ENCODE results near the gene NSMCE1.

NSMCE1 gene

DNA sequence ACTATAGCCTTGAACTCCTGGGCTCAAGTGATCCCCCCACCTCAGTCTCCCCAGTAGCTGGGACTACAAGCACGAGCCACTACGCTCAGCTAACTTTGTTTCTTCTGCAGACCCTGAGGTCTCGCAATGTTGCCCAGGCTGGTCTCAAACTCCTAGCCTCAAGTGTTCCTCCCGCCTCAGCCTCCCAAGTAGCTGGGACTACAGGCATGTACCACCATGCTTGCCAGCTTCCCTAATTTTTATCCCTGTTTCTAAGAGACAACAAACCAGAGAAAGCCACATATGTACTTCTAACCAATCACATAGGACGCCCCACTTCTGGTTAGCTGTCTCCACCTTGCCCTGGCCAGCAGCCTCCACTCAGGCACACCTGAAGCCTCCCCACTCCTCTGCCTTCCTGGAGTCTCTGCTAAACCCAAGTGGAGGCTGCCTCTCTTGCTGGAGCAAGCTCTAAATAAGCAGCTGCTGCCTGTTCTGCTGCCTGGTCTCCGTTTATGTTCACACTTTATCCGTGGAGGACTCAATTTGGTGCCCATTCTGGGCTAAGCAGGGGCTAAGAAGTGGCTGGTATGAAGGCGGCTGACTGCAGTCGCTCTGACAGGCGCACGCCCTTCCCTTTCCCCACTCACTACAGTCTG, 24.7 kb downstream of the NSMCE1 start:
- no peak for DNase-seq (ENCODE audit: low read depth)

DNA sequence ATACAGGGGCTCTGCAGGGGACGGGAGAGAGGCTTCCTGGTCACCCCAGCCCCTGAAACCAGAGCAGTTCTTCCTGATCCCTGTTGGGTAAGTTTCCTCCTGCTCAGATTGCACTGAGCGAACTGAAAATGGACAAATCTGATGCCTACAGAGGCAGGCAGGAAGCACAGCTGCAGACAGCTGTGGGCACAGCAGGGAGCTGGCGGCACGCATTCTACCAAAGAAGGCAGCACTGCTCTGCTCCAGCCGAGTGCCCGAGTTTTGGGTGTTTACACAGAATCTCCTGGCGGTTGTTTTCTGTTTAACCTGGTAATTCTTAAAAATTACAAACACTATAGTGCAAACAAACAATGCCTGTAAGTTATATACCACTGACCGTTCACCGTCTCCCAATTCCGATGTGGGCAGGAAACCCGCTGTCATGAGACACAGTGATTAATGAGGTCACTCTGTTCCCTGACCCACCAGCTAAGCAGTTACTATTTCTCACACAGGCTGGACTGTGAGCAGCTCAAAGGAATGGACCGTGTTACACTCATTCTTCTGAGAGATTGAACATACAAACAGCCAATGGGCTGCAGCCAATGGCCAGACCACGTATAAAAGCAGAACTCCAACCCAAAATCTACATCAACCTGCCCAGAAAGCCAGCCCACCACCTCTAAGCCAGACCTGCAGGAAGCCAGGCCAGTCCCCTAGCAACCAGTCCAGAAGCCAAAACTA, 25.5 kb downstream of the NSMCE1 start:
- DNase-seq (ENCODE audit: low read depth), result no peak

DNA sequence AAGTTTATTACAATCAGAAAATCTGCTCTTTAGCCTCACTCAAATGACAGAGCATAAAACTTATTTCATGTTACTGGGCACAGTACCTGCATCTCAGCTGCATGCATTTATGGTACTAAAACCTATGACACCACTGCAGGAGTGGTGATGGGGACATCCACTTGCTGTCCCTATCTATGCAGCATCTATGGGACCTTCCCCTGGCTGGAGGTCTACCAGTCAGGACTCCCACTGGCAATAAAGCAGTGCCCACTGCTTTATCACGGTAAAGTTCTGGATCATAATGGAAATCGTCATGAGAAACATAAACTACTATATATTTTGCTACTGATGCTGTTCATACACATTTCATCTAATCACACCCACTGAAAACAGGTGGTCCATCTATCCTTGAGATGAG, 26.2 kb downstream of the NSMCE1 start:
- DNase-seq (ENCODE audit: low read depth), result no peak

DNA sequence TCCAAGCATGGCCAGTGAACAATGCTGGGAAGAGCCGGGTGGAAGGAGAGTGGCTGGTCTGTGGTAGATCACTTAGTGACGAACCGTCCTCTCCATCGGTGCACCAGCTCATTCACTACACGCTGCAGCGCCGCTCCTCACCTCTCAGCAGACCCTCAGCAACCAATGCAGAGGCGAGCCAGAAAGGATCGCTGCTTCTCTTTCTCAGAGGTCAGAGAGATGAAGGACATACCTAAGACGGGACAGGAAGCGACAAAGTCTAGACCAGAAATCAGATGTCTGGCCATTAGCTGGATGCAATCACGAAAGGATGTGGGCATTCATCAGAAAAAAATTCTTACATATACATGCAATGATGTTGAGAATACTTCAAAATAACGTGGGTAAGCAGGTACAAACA, 26.9 kb downstream of the NSMCE1 start:
- DNase-seq (ENCODE audit: low read depth), result no peak

DNA sequence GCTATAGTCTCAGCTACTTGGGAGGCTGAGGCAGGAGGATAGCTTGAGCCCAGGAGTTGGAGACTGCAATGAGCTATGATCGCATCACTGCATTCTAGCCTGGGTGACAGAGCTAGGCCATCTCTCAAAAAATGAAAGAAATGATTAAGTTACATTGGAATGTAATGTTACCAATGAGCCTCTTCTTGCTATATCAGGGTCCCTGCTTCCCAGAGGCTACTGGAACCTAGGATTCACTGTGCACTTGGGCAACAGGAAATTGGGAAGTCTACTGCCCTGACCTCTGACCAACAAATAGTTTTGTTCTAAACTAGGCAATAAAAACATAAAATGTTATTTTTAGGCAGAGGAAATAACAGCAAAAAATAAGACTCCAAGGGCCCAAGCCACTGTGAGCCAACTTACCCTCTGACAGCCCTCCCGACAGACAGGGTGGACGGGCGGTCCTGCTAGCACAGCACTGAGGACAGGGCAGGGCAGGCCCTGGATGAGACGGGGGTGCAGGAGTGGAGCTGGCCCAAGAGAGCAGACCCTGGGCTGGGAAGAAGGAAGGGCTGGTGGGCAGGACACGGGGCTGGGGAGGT, 27.5 kb downstream of the NSMCE1 start:
- DNase-seq (ENCODE audit: low read depth), result no peak

DNA sequence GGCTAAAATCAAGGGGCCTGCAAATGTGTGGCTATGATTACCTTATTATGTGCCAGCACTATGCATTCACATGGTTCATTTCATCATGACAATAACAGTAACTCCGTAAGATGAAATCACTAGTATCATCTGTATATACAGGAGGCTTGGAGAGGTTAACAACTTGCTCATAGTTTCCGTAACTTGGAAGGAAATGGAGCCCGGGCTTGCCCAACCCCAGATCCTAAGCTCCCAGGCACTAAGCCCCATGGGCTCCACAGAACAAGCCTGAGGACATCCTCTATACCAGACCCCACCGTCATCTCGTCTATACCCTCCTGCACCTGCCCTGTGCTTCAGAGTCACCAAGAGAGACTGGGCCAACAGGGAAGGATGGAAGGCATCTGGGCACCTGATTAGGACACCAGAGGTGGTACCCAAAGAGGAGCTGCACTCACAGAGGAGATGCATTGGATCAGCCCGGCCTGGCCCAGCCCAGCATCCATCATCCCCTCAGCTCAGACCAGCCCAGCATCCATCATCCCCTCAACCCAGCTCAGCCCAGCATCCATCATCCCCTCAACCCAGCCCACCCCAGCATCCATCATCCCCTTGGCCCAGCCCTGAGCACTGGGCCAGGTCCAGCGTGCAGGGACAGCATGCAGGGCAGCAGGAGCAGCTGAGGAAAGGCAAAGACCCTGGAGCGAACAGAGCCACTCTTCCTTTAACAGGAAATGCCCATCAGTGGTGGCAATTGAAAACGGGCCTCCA, 28.5 kb downstream of the NSMCE1 start:
- DNase-seq (ENCODE audit: low read depth), result no peak

DNA sequence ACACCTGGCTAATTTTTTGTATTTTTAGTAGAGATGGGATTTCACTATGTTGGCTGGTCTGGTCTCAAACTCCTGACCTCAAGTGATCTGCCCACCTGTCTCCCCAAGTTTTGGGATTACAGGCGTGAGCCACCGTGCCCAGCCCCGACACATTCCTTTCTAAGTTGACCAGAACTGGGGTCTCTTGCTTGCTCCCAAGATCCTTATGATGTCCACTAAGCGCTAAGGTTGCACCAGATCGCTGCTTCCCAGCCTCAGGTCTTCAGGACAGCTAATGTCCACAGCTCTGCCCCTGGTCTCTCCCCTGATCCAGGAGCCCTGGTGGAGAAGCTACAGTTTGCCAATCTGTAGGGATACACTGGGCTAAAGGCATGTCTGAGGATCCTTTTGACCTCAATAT, 29.5 kb downstream of the NSMCE1 start:
- DNase-seq (ENCODE audit: low read depth), result no peak

DNA sequence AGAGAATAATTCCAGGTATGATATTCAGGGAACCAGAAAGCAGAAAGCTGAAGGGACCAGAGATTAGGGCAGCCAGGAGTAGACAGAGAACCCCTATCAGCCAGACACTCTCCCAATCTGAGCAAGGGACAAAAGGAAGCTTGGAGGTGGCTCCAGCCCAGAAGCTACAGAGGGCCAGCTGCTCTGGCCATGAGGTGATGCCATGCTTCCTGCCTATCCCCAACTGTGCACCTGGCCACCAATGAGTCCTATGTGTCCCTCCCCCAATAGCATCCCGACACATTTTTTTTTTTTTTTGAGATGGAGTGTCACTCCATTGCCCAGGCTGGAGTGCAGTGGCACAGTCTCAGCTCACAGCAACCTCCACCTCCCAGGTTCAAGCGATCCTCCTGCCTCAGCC, 30.0 kb downstream of the NSMCE1 start:
- no peak for DNase-seq (ENCODE audit: low read depth)

DNA sequence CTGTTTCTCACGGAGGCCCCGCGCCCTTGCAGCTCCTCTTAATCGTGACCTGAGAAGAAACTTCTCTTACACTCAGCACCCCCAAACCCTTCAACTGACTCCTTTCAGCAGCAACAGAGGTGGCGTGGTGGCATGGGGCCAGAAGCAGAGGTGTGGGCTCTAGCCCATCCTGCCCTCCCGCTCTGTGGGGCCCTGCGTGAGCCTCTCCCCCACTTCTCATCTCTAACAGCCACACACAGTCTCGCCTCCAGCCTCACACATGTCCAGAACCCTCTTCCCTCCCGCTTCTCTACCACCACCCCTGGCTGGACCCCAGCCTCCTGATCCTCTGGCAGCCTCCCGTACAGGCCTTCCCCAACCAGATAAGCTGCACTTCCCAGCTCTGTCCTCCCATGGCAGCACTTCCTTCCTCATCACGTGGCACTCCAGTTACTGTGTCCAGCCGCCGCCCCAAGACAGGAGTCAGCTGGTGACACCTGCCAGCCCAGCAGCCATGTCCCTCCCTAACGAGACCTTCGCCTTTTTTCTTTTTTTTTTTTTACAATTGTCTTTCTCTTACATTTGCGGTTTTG, 30.5 kb downstream of the NSMCE1 start:
- DNase-seq (ENCODE audit: low read depth), result no peak

DNA sequence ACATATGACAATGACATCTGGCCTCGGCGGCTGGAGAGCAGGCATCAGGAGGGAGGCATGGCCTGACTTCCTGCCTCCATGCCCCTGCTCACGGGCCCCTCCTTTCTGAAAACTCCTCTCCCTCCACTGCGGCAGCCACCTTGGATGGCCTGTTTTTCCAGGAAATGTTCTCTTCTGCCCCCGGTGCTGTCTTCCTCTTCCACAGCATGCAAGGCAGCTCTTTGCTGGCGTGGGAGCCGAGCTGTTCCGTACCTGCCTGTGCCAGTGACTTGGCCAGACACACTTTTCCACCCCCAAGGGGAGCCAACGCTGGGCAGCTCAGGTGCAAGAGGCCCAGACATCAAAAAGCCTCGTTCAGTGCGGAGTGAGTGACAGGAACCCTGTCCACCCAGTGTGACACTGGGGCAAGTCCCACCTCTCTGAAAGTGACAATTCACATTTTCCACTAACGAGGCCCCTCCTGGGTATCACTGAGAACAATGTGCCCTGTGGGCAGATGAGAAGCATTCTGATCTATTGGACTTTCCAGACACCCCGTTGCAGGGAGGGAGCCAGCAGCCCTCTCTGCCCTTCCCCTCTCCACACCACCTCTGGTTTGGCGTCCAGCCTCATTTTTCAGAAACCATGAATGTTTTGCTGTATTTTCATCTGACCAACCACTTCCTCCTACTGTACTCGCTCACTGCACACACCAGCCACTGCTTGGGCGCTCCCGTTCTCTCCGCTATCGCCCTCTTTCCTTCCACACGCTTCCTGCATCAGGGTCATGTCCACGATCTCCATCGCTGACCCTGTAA, 31.2 kb downstream of the NSMCE1 start:
- peak; percentile 48 for DNase-seq (ENCODE audit: low read depth)

DNA sequence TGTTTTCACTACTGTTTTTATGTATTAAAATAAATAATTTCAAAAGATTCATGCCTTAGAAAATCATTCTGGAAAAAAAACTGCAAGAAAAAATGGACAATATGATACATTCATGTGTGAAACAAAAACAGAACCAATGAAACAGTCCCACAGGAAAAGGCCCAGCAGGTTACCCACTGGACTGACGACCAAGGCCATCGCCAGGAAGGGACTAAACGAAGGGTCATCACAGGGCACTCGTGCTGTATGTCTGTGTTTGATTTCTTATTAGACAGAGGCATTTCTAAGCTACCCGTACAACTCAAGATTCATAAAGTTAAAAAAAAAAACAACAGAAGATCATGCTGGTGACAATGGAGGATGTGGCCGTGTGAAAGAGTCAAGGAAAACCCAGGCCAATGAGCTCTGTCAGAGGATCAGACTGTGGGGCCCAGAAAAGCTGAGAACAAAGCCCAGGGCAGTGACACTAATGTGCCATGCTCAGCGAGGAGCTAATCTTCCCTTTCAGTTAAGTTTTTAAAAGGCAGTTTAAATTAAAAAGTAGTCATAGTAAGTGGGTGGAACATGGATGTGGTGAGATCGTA, 31.8 kb downstream of the NSMCE1 start:
- no peak for DNase-seq (ENCODE audit: low read depth)

DNA sequence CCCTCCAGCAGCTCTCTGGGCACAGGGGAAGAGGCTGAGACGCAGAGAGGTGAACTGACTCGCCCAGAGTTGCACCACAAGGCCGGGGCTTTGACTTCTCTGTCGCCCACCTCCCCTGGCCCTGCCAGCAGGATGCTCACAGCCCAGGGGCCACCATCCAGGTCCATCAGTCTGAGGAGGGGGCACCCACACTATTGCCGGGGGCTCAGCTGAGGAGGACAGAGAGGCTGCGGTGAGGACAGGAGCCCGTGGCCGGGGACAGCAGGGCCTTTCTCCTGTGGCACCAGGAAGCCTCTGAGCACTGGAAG, 32.7 kb downstream of the NSMCE1 start:
- DNase-seq (ENCODE audit: low read depth), result no peak

DNA sequence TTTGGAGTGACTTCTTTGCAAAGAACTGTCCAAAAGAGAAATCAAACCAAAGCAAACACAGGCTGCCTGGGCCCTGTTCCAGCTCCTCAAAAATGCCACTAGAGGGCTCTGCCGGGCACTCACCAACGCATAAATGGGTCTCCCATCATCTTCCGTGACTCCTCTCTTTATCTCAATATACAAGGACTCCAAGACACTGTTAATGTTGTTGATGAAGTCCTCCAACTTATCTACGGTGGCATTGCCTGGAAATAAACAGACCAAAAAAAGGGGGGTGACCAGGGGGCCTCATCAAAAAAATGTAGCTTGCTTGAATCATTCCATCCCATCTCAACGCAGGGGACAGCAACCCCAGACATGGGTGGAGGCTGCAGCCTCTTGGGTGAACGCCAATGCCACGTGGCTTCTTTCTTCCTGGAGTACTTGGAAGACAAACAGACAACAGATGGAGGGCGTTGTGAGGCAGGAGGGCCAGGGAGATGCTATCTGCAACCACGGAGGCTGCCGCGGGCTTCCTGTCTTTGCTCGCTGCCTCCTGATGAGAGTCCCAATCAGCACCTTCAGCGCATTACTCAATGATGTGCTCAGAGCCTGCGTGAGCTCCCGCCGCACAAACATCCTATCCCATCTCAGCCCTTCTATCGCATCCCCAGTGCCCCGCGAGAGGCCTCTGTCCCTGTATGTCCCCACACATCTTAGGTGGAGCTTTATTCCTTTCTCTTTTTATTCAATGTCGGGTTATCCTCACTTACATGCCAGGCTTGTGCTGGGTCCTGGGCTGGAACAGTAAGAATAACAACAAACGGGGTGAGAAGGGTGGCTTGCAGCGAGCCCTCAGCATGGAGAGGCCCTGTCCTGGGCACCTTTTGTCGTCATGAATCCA, 33.3 kb downstream of the NSMCE1 start:
- peak; percentile 90 for DNase-seq (ENCODE audit: low read depth)

DNA sequence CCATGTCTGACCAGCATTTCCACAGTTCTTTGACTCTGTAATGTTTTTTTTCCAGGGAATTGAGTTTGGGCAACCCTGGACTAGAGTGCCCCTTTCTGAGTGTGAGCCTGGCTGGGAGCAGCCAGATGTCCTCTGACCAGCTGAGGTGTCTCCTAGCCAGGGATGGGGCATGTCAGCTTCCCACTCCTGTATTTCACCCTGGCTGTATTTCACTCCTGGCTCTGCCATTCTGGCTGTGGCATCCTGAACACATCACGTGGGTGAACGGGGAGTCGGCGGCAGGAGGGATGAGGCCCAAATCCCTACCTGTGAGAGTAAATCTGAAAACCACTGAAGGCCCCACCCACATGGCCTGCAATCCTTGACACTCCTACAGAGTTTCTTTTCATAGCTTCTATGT, 34.0 kb downstream of the NSMCE1 start:
- no peak for DNase-seq (ENCODE audit: low read depth)

DNA sequence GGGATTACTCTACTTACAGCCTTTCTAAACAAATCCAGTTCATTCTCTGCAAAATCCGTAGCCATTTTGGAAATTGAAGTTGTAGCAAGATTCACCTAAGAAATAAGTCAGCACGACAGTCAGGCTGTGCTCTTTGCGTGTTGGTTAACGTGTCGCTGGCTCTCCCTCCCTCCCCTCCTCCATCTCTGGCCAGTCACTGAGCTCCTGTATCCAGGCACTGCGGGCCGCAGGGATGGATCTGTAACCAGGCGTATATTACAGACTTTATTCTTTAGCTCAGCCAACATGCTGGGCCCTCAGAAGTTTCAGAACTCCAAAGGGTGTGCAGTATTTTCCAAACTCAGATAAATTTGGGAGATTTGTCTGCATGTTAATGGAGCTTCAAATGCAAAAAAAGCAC, 34.4 kb downstream of the NSMCE1 start:
- DNase-seq (ENCODE audit: low read depth), result no peak

DNA sequence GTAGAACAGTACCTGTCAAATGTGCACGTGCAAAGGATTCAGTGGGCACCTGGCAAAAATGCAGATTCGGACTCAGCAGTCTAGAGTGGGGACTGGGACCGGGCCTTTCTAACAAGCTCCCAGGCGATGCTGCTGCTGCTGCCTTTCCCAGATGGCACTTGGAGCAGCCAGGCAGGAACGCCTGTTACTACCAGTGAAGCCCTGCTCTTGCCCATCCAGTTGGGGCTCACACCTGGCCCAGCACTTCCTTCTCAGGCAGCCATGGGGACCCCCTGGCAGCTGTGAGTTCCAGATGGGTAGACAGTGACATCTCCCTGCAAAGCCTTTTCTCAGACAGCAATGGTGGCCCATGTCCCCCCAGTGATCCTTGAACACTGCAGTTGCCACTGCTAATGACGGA, 34.8 kb downstream of the NSMCE1 start:
- DNase-seq (ENCODE audit: low read depth), result no peak

DNA sequence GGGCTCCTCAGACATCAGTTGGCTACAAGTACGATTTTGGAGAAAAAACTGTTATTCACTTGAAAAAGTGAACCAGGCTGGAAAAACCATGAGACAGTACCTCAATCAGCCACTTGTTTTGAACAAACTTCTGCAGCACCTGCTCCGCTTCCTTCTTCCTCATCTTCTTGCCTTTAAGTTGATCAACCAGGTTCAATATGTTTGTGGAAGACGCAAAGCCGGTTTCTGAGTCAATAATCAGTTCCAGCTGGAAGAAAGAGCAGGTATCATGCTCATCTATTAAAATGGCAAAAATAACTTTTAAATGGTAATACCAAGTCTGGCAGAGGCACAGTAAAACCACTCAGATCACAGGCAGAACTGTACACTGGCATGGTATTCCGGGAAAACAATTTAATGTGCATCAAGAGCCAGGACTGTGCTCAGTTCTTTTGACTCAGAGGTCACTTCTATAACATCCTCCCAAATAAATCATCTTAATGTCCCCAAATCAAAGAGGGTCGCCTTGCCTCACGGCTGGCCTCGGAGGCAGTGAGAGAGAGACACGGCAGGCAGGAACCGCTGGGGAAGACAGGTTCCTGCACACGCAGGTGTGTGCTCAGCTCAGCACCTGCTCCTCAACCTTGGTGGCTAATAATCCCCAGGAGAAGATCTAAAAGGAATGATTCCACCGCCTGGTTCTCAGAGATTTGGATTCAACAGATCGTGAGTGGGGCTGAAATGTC, 35.5 kb downstream of the NSMCE1 start:
- no peak for DNase-seq (ENCODE audit: low read depth)

DNA sequence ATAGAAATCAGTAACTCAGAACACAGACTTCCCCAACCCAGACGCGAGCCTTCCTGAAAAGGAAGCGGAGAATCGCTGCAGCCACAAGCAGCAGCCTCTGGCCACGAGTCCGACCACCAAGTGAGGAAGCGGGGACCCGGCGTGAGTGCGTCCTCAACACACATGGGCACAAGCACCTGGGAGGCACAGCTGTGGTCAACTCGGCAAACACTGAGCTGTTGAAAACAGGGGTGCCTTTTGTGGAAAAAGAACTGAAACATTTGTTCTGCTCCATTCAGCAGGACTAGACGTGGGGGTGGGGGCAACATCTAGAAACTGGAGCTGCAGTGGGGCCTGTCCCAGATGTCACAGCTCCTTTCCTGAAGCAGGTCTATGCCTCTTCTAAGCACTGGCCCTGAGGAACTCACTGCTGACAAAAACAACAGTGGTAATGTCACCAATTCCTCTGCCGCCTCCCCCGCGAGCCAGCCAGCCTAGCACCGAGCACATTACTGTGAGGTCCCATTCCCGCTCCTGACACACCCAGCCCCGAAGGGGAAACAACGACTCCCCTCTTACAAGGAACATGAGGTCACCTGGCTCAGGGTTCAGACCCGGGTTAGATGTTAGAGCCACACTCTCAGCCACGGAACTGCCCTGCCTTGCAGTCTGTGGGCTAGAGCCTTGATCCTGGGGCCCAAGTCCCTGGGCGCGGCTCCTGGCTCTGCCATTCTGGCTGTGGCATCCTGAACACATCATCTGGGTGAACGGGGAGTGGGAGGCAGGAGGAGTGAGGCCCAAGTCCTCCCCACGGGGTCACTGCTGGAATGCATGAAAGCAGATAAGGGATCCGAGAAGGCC, 36.3 kb downstream of the NSMCE1 start:
- DNase-seq (ENCODE audit: low read depth), result no peak

DNA sequence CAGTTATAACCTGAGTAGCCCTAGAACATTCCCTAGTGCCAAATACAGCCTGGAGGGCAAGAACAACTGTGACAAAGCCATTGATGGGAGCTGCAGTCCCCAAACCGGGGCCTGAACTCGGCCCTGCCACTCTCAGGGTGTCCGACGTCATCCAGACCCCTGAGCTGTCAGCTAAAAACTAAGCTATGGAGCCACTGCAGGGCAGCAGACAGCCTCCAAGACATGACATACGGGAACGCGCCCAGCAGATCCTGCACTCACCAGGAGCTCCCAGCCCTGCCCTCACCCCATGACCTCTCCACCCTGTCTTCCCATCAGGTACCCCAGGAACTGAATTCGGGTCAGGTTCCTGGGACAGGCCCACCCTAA, 36.9 kb downstream of the NSMCE1 start:
- DNase-seq (ENCODE audit: low read depth), result no peak
